G401 (cell line): ENCODE data around the gene USP46. TPM values are rescaled to one million over a fixed set of nuclear protein-coding genes. Genes with fewer than 3 reads are reported as not detected.
A peak's percentile ranks its signal among the peaks of the same experiment; 100 is the strongest.

ENCODE experiments used
- DNase-seq: peaks from one replicate; pipeline ENCODE4 v3.0.0-alpha.2; 2015; ENCODE audit warnings: low spot score
- in situ Hi-C: cut with HindIII; loops from 2 replicates; pipeline ENCODE4 v1.10.0; 2016; ENCODE audit warnings: low sequenced_read_pairs, mixed read lengths
- total RNA-seq: library from RNA; depleted of rRNA; stranded (reverse); fragments of >200 nt; shearing (Covaris generic); gene quantifications from 2 replicates; pipeline ENCODE4 v1.2.3, GENCODE V29; 2014; rRNA removed

Gene USP46
- total RNA-seq, 1 experiment from 2014 or later = 13.0 TPM

GRCh38 chr4:52548818-52549570 lies 110.1 kb downstream of the USP46 start:
- no peak for DNase-seq
- in situ Hi-C loops = no loop called here

- DNase-seq = peak; percentile 13
- in situ Hi-C loops = no loop called here
These were observed 112.7 kb downstream of the USP46 start for GRCh38 chr4:52546449-52546848.

GRCh38 chr4:52545099-52546069 lies 113.7 kb downstream of the USP46 start:
- in situ Hi-C loops = no loop called here
- peak; percentile 72 for DNase-seq

Other genes starting within 250 kb of the USP46 start
- not detected in 2 replicates for gene ERVMER34-1, start 92.1 kb upstream of the USP46 start, total RNA-seq
- gene RASL11B, start 203.0 kb upstream of the USP46 start, total RNA-seq = 0.12 TPM in 1 of 2 replicates, not detected in the other